ENCODE data around the gene UBAC2. TPM values are rescaled to one million over a fixed set of nuclear protein-coding genes. Genes with fewer than 3 reads are reported as not detected.

The UBAC2 gene
- total and polyA plus RNA-seq, 2 of the 8 experiments (the other 6 are each of a cell fraction or from before 2014, with no cell fraction given) = 75.9 to 76.9 TPM

DNA sequence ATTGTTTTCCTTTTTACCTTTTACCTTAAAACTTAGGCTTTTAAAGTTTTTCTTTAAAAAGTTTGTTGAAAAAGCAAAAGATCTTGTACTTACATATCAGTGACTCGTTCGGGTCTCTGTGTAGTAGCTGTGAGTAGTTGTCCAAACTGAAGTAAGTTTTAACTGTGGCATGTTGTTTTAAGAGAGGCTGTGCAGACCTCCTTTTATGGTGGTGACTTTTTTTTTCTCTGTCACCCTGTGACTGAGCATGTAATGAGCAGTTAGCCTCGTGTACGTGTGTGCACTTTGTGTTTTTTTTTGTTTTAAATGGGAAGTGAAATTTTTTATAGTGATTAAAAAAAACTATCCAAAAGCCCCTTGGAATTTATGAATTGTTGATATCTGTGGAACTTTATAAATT lies 106.6 kb downstream of the UBAC2 start, which contains the start of gene GPR183:
GPR183 (minus strand) TSS at position 153 of the 400 bp plus-strand sequence. CDS start 11,254 bp downstream, outside the sequence.
- Histone ChIP-seq H3K27me3 (replicated peaks in 1 of 4; ENCODE audit: control insufficient read depth in 3 of 4, extremely low read depth in 1 of 4, insufficient read depth in 3 of 4, low read length in 3 of 4) (no peaks in the 10 kb centered on the region), H2BK12ac (ENCODE audit: low read depth, low read length) (no peak within 1 kb of the TSS), H3K4ac (replicated peaks; ENCODE audit: insufficient read length, low read depth, low read length) (no peak within 1 kb of the TSS), H3K23me2 (ENCODE audit: low read depth, low read length) (no peaks in the 10 kb centered on the region), H4K20me1 (replicated peaks in 1 of 2; ENCODE audit: control insufficient read depth in 1 of 2, insufficient read depth in 2 of 2, low read length in 2 of 2) (peaks cover 3 to 6% of the 10 kb centered on the region in 2 experiments), H3K79me1 (ENCODE audit: low read depth, low read length) (no peaks in the 10 kb centered on the region; the same call in 1 of the 2 replicates), H3K4me1 (replicated peaks in 1 of 4; ENCODE audit: control insufficient read depth in 3 of 4, insufficient read depth in 4 of 4, low read length in 3 of 4) (no peaks in the 10 kb centered on the region), H2BK5ac (ENCODE audit: low read depth, low read length) (no peak within 1 kb of the TSS), H3K56ac (replicated peaks; ENCODE audit: insufficient read length, low read depth, low read length) (no peak within 1 kb of the TSS), H4K91ac (replicated peaks; ENCODE audit: insufficient read length, low read length) (no peak within 1 kb of the TSS), H3K27ac (ENCODE audit: low read depth, low read length) (no peak within 1 kb of the TSS), H4K8ac (ENCODE audit: extremely low read depth, insufficient read depth, low read length) (no peak within 1 kb of the TSS), H3K14ac (ENCODE audit: insufficient read length) (no peak within 1 kb of the TSS), H2AK5ac (ENCODE audit: low read depth, low read length) (no peak within 1 kb of the TSS), H2BK20ac (ENCODE audit: low read length) (no peak within 1 kb of the TSS), H3K4me2 (ENCODE audit: insufficient read depth in 1 of 2, low read depth in 2 of 2, low read length in 2 of 2) (no peak within 1 kb of the TSS), H2BK15ac (ENCODE audit: low read length) (no peak within 1 kb of the TSS), H3K18ac (ENCODE audit: extremely low read depth, low read length) (no peak within 1 kb of the TSS), H3K23ac (ENCODE audit: insufficient read length) (no peak within 1 kb of the TSS), H3K4me3 (ENCODE audit: extremely low read depth in 1 of 4, insufficient read depth in 2 of 4, low read depth in 3 of 4, low read length in 4 of 4) (no peak within 1 kb of the TSS), H3K79me2 (ENCODE audit: control insufficient read depth in 1 of 2, insufficient read depth in 2 of 2, low read length in 2 of 2) (no peaks in the 10 kb centered on the region), H3K36me3 (ENCODE audit: control insufficient read depth in 2 of 4, insufficient read depth in 4 of 4, low read length in 3 of 4) (no peaks in the 10 kb centered on the region), H4K5ac (ENCODE audit: insufficient read length, low read depth, low read length) (no peak within 1 kb of the TSS), H2AFZ (ENCODE audit: low read length) (no peak within 1 kb of the TSS), H3K9me3 (ENCODE audit: insufficient read depth in 2 of 2, low read depth in 1 of 2, low read length in 1 of 2) (no peaks in the 10 kb centered on the region), H3K9ac (replicated peaks in 1 of 4; ENCODE audit: extremely low read depth in 1 of 4, low read depth in 3 of 4, low read length in 3 of 4) (0 out of 7 replicates have a peak within 1 kb of the TSS, but pooled peaks of 1 of the 4 experiments have one; percentile 18), H2BK120ac (replicated peaks; ENCODE audit: low read depth, low read length) (no peak within 1 kb of the TSS)
- POLR2A ChIA-PET (ENCODE audit: partially characterized antibody) = no interaction called here
- WGBS, 2 experiments (ENCODE audit: extremely low coverage in 1 of 2, insufficient coverage in 1 of 2, insufficient read length in 1 of 2, insufficient replicate concordance in 2 of 2, low coverage in 1 of 2, low lambda C conversion rate in 2 of 2, missing lambda C conversion rate in 1 of 2) = 95% methylated on average over 4 of the region's 4 CpGs; no CpG with 5 or more reads in 1 of the 2 experiments
- no peak for DNase-seq (ENCODE audit: low read depth in 1 of 2, low spot score in 2 of 2)
- FAIRE-seq = no peak
- CTCF ChIA-PET (ENCODE audit: partially characterized antibody) = interaction anchor here (1.2 to 1.4 kb wide), 2 partner anchors 32 to 131 kb away, joined by 3 read pairs; no protein-coding TSS in a partner anchor
- TF ChIP-seq SUZ12 (IDR thresholded peaks at IDR 0.05; ENCODE audit: low read length) = no peak
- TF ChIP-seq CREB1 (IDR thresholded peaks at IDR 0.05) = no peak
- no peak for TF ChIP-seq CEBPB (IDR thresholded peaks at IDR 0.05; ENCODE audit: low read depth, low read length)
- TF ChIP-seq SIX5 (IDR thresholded peaks at IDR 0.05; ENCODE audit: low read depth, low read length) = no peak
- TF ChIP-seq SP1 (IDR thresholded peaks at IDR 0.05; ENCODE audit: low read depth, low read length) = no peak
- no peak for TF ChIP-seq SRF (IDR thresholded peaks at IDR 0.05; ENCODE audit: low read depth, low read length)
- no peak for TF ChIP-seq SIN3A (conservative IDR thresholded peaks at IDR 0.05 in 1 of 2, IDR thresholded peaks at IDR 0.05 in 1 of 2; ENCODE audit: low read depth in 1 of 2, low read length in 2 of 2)
